Suprapubic skin (tissue), 4 donors: ENCODE data around the gene RPS6KA2.

Source experiments
- POLR2A ChIP-seq, 2 donors: fragments of 450-650 bp; IDR thresholded peaks; one replicate each; pipeline ENCODE4 v1.6.1; 2017; ENCODE audit warnings: antibody characterized with exemption in 2 of 2, mild to moderate bottlenecking in 2 of 2, moderate library complexity in 2 of 2
- POLR2AphosphoS5 ChIP-seq, 3 donors: sonication (generic); formaldehyde crosslinking; IDR thresholded peaks; one replicate each; pipeline ENCODE4 v1.6.1; 2017; ENCODE audit warnings: antibody characterized with exemption in 3 of 3
- TF ChIP-seq, protein P1 (sequence below), 2 donors: fragments of 200-600 bp in 1 of 2; fragments of 450-650 bp in 1 of 2; sonication (generic) in 1 of 2; IDR thresholded peaks; one replicate each; pipeline ENCODE4 v1.5.1; 2016 to 2019; ENCODE audit warnings: antibody characterized with exemption in 2 of 2, mild to moderate bottlenecking in 1 of 2, moderate library complexity in 1 of 2

DNA sequence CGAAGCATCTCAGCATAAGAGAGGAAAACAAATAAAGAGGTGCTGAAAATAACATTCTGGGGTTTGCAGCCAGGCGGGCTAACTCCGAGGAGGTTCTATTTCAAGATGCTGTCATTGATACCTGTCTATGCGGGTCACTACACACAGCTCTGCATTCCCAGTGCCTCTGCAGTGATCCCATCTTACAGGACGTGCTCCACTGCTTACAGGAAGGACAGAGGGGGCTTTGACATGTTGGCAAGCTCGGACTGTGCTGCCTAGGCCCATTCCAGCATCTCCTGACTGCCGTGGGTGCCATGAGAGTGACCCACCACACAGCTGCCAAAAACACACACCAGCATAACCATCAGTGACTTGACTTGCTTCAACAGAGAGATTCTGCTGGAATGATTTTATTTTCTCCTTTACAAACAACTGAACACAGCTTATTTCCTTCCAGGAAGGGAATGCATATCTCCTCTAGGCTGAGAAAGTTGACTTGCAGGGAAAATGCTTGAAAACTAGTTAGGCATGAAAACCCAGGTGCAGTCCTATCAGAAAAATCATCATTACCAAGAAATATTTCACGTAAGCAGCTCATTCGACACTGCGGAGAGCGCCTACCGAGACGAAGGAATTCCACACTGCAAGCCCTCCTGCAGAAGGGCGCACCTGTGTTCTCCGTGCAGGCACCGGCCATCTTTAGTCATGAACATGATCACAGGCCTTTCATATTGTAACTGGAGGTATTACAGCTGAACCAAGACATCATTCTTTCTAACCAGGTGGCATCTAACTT, 103.1 kb downstream of the RPS6KA2 start:
- TF ChIP-seq POLR2A (IDR thresholded peaks at IDR 0.05): no peak
- TF ChIP-seq, protein P1, sequence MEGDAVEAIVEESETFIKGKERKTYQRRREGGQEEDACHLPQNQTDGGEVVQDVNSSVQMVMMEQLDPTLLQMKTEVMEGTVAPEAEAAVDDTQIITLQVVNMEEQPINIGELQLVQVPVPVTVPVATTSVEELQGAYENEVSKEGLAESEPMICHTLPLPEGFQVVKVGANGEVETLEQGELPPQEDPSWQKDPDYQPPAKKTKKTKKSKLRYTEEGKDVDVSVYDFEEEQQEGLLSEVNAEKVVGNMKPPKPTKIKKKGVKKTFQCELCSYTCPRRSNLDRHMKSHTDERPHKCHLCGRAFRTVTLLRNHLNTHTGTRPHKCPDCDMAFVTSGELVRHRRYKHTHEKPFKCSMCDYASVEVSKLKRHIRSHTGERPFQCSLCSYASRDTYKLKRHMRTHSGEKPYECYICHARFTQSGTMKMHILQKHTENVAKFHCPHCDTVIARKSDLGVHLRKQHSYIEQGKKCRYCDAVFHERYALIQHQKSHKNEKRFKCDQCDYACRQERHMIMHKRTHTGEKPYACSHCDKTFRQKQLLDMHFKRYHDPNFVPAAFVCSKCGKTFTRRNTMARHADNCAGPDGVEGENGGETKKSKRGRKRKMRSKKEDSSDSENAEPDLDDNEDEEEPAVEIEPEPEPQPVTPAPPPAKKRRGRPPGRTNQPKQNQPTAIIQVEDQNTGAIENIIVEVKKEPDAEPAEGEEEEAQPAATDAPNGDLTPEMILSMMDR (IDR thresholded peaks at IDR 0.05): no peak
- TF ChIP-seq POLR2AphosphoS5 (IDR thresholded peaks at IDR 0.05): no peak
